HG03135 (cell line): ENCODE measurements around the gene FAM237A.

Source experiments
- ATAC-seq: cut with Tn5 transposase; IDR thresholded peaks from one replicate; pipeline ENCODE4 v1.9.1; 2021; ENCODE audit warnings: mild to moderate bottlenecking, moderate library complexity; ENCODE audit not compliant: unreplicated experiment

The FAM237A gene

DNA sequence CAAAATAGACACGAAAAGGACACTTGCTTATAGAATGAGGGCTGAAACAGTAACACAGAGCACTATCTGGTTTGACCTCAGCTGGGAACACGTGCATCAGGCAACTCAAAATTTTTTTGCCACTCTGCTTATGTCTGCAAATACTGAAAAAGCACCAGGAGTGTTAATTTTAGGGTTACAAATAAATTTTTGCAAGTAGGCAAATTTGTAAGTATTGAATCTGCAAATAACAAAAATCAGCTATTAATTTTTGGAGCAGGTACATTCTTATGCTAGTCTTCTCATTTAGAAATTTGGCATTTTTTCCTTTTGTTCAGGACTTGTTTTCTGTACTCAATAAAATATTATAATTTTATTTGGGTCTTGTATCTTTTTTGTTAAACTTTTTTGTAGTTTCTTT is 46.2 kb downstream of the FAM237A start:
- ATAC-seq: no peak

DNA sequence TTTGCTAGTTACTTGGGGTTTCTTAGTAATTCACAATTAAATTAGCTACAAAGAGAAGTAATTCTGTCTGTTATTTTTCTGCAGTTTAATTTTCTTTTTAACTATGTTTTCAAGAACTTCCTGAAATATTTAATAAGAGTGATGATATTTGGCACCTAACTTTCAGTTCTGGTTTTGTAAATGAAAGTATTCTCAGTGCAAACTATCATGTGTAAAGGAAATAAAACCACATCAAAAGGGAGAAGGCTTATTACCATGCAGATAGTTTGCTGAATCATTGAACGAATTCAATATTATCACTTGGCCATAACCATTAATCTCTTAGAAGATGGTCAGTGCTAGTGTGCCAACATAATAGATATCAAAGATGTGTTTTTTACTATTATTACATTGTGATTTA is 46.7 kb downstream of the FAM237A start:
- no peak for ATAC-seq

DNA sequence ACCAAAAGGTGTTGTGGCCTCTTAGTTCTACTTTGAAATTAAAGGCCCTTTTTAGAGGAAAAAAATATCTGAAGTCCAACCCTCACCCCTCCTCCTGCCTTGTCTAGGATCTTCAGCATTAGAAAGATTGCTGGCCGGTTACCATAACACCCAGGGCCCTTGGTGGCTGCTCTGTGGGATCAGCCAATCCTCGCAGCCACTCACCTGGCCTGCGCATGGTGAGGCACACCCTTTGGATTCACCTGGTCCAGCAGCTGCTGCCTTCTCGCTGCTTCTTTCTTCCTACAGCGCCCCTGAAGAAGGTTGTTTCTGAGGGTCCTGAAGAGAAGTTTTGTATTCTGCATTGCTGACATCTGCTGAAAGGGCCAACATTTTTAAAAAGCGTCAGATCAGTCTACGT is 50.7 kb downstream of the FAM237A start:
- no peak for ATAC-seq

DNA sequence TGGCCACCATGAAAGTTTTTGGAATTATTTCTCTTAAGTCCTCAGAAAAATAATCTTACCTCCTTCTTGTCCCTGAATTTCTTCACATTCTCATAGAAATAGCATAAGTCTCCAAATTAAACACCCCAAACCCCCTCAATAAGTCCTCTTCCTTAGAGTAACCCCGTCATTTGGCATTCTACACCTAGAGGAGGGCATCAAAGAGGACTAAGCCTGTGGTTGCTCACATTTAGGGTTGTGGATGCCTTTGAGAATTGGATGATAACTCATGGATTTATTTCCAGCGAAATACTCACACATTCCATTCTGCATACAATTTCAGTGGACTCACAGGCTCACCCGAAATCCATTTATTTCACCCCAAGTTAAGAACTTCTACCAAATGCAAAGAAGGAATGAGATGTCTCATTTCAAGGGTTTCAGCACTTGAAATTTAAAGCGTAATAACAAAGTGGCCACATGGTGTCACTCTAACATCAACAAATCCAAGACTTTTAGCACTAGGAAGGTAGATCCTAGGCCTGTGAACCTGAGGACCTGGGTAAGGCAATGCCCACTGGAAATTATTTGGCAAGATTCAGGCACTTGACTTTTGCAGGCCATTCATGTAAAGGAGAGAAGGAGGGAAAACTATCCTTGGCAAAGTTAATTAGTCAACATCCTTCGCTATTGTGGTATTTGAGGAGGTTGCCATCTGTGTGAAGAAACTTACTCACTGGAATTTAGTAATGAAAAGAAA is 51.3 kb downstream of the FAM237A start:
- ATAC-seq: peak; percentile 71

DNA sequence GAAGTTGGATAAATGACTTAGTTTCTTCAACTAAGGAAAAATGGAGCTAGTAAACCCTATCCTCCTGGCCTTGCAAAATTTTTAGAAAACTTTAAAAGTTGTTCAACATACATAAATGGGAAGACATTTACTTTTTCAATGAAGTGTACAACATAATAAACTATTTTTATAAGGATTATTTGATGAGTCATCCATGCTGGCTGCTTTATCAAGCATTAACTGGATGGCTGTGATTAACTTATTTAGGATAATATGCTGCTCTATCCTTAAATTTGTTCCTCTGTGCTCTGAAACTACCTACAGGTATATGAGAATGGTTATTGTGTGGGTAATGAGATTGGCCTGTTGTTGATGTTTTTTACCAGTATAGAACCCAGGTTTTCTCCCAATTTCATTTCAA is 54.6 kb downstream of the FAM237A start:
- ATAC-seq: no peak

DNA sequence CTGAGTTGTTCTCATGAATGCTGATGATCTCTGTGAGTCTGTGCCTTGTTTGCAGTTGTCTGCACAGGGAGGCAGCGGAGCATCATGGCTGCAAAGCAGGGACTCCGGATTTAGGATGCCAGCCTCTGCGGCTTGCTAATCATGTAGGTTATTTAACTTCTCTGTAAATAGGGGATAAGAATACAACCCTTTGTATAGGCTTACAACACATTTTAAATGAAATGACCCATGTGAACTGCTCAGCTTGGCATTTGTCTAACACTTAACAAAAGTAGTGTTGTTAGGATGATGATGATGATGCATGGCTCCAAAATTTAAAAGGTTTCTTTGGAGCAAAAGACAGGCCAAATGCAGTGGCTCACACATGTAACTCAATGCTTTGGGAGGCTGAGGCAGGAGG is 56.5 kb downstream of the FAM237A start:
- ATAC-seq: no peak
